DOHH2 (cell line): ENCODE measurements around the gene SNCB.

Experiments
- CTCF ChIP-seq: fragments of 200-600 bp; sonication (generic); IDR thresholded peaks from one replicate; pipeline ENCODE4 v1.5.1; 2014; ENCODE audit warnings: antibody characterized with exemption, mild to moderate bottlenecking, low read depth, low read length; ENCODE audit not compliant: poor library complexity, severe bottlenecking
- EZH2phosphoT487 ChIP-seq: fragments of 200-600 bp; sonication (generic); IDR thresholded peaks from 2 replicates; pipeline ENCODE4 v1.6.1; 2017; ENCODE audit warnings: borderline replicate concordance, mild to moderate bottlenecking, antibody characterized with exemption, low read length, moderate library complexity, mixed read lengths

- TF ChIP-seq CTCF (peak; percentile 54), EZH2phosphoT487 (no peak)
Observed at GRCh38 chr5:176619203-176619568, 11.1 kb downstream of the SNCB start.
